ENCODE measurements around the gene DENND5A. TPM values are rescaled to one million over a fixed set of nuclear protein-coding genes. Genes with fewer than 3 reads are reported as not detected.
A peak's percentile ranks its signal among the peaks of the same experiment; 100 is the strongest.

The DENND5A gene
- total and polyA plus RNA-seq, 10 of the 15 experiments (the other 5 are each of a cell fraction or from before 2014, with no cell fraction given) = 15.6 to 157 (median 85.1) TPM

GRCh38 chr11:9247863-9248262 is 17.3 kb downstream of the DENND5A start:
- FAIRE-seq = no peak
- H3K9me3 ChIP-seq (replicated peaks; ENCODE audit: control insufficient read depth, insufficient read depth, low read length) = no peaks in the 10 kb centered on the region
- no peak for ATAC-seq
- ChIA-PET SMC1A (ENCODE audit: uncharacterized antibody, unreplicated experiment) (interaction anchor here (0.6 to 3.9 kb wide), 7 partner anchors 13 to 83 kb away, joined by 4 to 17 read pairs (median 5); no protein-coding TSS in a partner anchor), RAD21 (ENCODE audit: unreplicated experiment) (interaction anchor here (0.6 to 1.8 kb wide), 6 partner anchors 13 to 259 kb away, joined by 3 to 5 read pairs (median 4); no protein-coding TSS in a partner anchor), CTCF (interaction anchor here (0.6 to 2.8 kb wide), 2 partner anchors 14 to 104 kb away, joined by 3 to 8 read pairs; no protein-coding TSS in a partner anchor), POLR2A (no interaction called here)
- TSS peak; percentile 31 for BruUV-seq (replicated peaks)
- H3K9ac ChIP-seq (ENCODE audit: control insufficient read depth, insufficient read depth, low read length) = no peak overlapping the region
- H3K4me2 ChIP-seq (ENCODE audit: control insufficient read depth, insufficient read depth) = no peak overlapping the region
- no peak overlapping the region for H3K27ac ChIP-seq (ENCODE audit: control insufficient read depth, insufficient read depth)
- no peaks in the 10 kb centered on the region for H4K20me1 ChIP-seq (ENCODE audit: control insufficient read depth, insufficient read depth)
- peaks cover 21% of the 10 kb centered on the region for H3K79me2 ChIP-seq (ENCODE audit: control insufficient read depth, insufficient read depth, low read length)
- WGBS (ENCODE audit: insufficient coverage, insufficient replicate concordance, low lambda C conversion rate, missing lambda C conversion rate) = 98% methylated on average over 3 of the region's 3 CpGs
- no peak for DNase-seq (ENCODE audit: low read depth, low spot score)
- intact Hi-C loops (cut with micrococcal nuclease; ENCODE audit: unreplicated experiment) (no loop called here), in situ Hi-C loops (cut with MboI) (no loop called here)
- H3K36me3 ChIP-seq (ENCODE audit: control insufficient read depth in 2 of 2, insufficient read depth in 2 of 2, low read length in 1 of 2) = no peaks in the 10 kb centered on the region
- H3K27me3 ChIP-seq (replicated peaks in 1 of 2; ENCODE audit: control insufficient read depth in 2 of 2, insufficient read depth in 2 of 2, low read length in 1 of 2) = no peaks in the 10 kb centered on the region
- H3K4me3 ChIP-seq = no peak overlapping the region
- H3K4me1 ChIP-seq (ENCODE audit: control insufficient read depth, insufficient read depth, low read length) = peaks cover 30% of the 10 kb centered on the region
- no peak overlapping the region for H2AFZ ChIP-seq (ENCODE audit: control insufficient read depth, low read depth, low read length)
- TF ChIP-seq ZNF687 (IDR thresholded peaks at IDR 0.05) (no peak), CHD4 (IDR thresholded peaks at IDR 0.05) (no peak), RUNX3 (IDR thresholded peaks at IDR 0.05; ENCODE audit: low read length) (no peak), IRF5 (IDR thresholded peaks at IDR 0.05; ENCODE audit: borderline replicate concordance) (no peak), SREBF1 (IDR thresholded peaks at IDR 0.05; ENCODE audit: low read length) (no peak), PRDM15 (CRISPR knock-in tag; IDR thresholded peaks at IDR 0.05) (no peak), CEBPZ (IDR thresholded peaks at IDR 0.05; ENCODE audit: low read depth, low read length) (no peak), NFYB (IDR thresholded peaks at IDR 0.05; ENCODE audit: insufficient read depth, low read depth, low read length) (no peak), TBL1XR1 (IDR thresholded peaks at IDR 0.05; ENCODE audit: low read depth, low read length) (no peak), POLR2A (IDR thresholded peaks at IDR 0.05; ENCODE audit: low read depth, low read length) (no peak)
